IPS-20b (cell line): ENCODE results near the gene NFX1.
A peak's percentile ranks its signal among the peaks of the same experiment; 100 is the strongest.

Source experiments
- H3K27ac ChIP-seq: one replicate; pipeline ENCODE4 v1.5.1; 2013; ENCODE audit warnings: low read length
- H3K27me3 ChIP-seq: 2 replicates; pipeline ENCODE4 v1.6.1; 2013; ENCODE audit warnings: mild to moderate bottlenecking, low read length, inconsistent platforms; ENCODE audit not compliant: insufficient read depth
- H3K36me3 ChIP-seq: 2 replicates; pipeline ENCODE4 v1.6.1; 2013; ENCODE audit warnings: low read depth, mild to moderate bottlenecking, inconsistent platforms, low read length, moderate library complexity; ENCODE audit not compliant: insufficient read depth
- H3K4me1 ChIP-seq: 2 replicates; pipeline ENCODE4 v1.6.1; 2013; ENCODE audit warnings: mild to moderate bottlenecking, control low read depth, inconsistent platforms, low read length, moderate library complexity; ENCODE audit not compliant: insufficient read depth
- H3K4me3 ChIP-seq: 2 replicates; pipeline ENCODE4 v1.5.1; 2013; ENCODE audit warnings: mild to moderate bottlenecking, low read length, inconsistent platforms
- H3K9ac ChIP-seq: 2 replicates; pipeline ENCODE4 v1.6.1; 2013; ENCODE audit warnings: low read depth, mild to moderate bottlenecking, inconsistent platforms, low read length, moderate library complexity
- H3K9me3 ChIP-seq: 2 replicates; pipeline ENCODE4 v1.6.1; 2013; ENCODE audit warnings: mild to moderate bottlenecking, low read depth, low read length, inconsistent platforms; ENCODE audit not compliant: insufficient read depth

Gene NFX1

DNA sequence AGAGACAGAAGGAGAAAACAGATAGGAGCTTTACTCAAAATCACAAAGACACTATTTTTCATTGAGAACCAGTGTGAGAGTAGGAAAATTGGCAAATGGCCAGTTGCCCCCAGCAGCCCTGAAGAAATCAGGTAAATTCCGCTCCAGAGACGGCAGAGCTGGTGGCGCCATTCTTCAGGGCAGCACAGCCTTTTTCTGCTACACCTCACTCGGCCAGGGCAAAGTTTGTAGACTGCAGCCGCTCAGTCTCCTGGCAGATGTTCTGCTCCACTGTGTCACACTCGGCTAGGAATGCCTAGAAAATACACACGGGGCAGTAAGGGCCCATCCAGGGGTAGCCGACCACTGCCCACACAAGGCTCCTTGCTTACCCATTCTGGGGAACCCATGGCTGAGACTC lies 35.3 kb upstream of the NFX1 start:
- Histone ChIP-seq H3K4me1 (no peaks in the 10 kb centered on the region), H3K27ac (no peak overlapping the region), H3K4me3 (no peak overlapping the region), H3K36me3 (peaks cover 83% of the 10 kb centered on the region), H3K27me3 (no peaks in the 10 kb centered on the region), H3K9ac (no peak overlapping the region), H3K9me3 (no peaks in the 10 kb centered on the region)

DNA sequence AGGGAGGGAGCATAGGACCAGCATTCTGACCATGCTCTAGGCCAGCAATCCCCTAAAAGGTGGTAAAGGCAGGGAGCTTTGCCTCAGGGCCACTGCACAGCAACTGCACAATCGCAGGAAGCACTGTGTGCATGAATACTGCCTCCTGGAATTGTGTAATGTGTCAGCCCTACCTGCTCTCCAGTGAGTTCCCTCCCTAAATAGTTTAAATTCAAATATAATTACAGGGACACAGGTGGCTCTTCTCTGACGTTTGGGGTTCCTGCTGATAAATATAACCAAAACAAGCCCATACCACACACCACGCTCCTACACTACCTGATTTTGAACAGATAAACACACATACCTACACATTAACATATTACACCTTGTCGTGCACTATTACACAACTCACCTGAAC lies 34.8 kb upstream of the NFX1 start:
- no peaks in the 10 kb centered on the region for H3K4me1 ChIP-seq

DNA sequence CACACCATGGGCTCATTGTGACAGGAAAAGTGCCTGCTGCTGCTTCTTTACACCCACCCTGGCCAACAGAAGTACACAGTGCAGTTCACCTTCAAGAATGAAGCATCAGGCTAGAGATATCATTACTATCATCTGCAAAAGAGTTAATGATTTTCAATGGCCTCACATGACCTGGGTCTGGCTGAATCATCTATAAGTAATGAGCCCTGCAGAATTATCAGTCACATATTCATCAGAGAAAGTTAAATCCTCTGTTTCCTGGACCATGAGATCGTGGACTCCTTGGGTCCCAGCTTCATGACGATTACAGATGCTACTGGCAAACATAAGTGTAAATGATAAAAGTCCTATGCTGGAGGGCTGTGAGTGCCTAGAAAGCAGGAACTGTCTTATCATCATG lies 34.1 kb upstream of the NFX1 start:
- no peak overlapping the region for H3K27ac ChIP-seq
- H3K4me3 ChIP-seq, result no peak overlapping the region
- peaks cover 91% of the 10 kb centered on the region for H3K36me3 ChIP-seq
- H3K9ac ChIP-seq, result no peak overlapping the region
- no peaks in the 10 kb centered on the region for H3K27me3 ChIP-seq
- H3K9me3 ChIP-seq, result no peaks in the 10 kb centered on the region
- no peaks in the 10 kb centered on the region for H3K4me1 ChIP-seq

More for the DNA sequence above, 34.8 kb upstream of the NFX1 start:
- no peak overlapping the region for H3K9ac ChIP-seq
- H3K27ac ChIP-seq, result no peak overlapping the region
- H3K36me3 ChIP-seq, result peaks cover 86% of the 10 kb centered on the region
- H3K27me3 ChIP-seq, result no peaks in the 10 kb centered on the region
- no peak overlapping the region for H3K4me3 ChIP-seq
- no peaks in the 10 kb centered on the region for H3K9me3 ChIP-seq

DNA sequence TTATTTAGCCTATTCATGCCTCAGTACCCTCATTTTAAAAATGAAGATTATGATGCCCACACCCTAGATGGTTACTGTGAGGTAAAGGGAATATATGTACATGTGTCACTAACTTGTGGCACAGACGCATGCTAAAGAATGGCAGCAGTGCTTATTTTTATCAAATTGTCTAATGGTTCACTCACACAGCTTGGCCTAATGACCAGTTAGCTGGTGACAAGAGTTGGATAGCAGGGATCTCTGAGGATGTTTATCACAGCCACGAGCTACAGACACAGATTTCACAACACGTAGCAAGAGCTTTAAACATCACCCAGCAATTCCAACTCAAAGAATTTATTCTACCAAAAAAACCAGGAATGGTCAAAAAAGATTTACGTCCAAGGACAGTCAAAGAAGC lies 33.0 kb upstream of the NFX1 start:
- Histone ChIP-seq H3K9me3 (no peaks in the 10 kb centered on the region), H3K4me3 (no peak overlapping the region), H3K27ac (no peak overlapping the region), H3K27me3 (no peaks in the 10 kb centered on the region), H3K9ac (no peak overlapping the region), H3K36me3 (peaks cover 99% of the 10 kb centered on the region), H3K4me1 (no peaks in the 10 kb centered on the region)

GRCh38 chr9:33260372-33260771 lies 29.9 kb upstream of the NFX1 start:
- no peaks in the 10 kb centered on the region for H3K9me3 ChIP-seq
- peaks cover 69% of the 10 kb centered on the region for H3K36me3 ChIP-seq
- no peak overlapping the region for H3K27ac ChIP-seq
- H3K4me1 ChIP-seq, result peaks cover under 1% of the 10 kb centered on the region
- no peaks in the 10 kb centered on the region for H3K27me3 ChIP-seq
- no peak overlapping the region for H3K4me3 ChIP-seq
- H3K9ac ChIP-seq, result no peak overlapping the region

DNA sequence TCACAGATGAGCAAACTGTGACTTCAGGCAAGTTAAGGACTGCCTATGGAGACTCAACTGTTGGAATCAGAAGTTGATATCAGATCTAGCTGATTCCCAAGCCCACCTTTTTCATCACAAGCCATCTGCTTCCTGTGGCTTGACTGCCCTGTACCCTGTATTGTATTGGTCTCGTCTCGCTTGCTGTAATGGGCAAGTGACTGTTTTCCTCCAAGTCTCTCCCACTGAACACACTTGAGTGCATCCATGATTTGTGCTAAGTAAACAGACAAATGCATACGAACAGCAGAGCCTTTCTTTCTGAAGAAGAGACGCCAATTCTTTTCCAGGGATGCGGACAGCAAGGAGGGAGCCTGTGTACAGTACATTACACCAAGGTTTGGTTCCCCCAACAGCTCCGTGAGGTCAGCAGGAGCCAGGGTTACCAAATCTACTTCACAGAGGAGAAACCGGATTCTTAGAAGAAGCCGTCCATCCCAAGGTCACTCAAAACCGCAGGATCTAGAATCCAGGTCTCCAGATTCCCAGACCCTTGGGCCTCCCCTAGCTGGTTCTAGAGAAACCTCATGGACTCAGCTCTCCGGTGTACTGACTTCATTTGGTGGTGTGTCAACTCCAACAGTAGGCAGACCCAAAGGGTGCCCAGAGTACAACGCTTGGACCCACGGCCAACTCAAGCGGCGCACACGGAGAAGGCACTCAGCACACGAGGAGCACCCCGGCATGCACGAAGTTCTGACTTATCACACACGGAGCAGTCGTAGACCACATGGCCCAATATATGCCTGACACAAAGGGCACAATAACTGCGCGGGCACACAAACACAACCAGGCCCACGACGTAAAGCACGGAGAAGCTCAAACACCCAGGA lies 26.9 kb upstream of the NFX1 start:
- H3K4me3 ChIP-seq, result peak overlapping the region; percentile 98
- H3K27me3 ChIP-seq, result no peaks in the 10 kb centered on the region
- peaks cover 61% of the 10 kb centered on the region for H3K36me3 ChIP-seq
- H3K9me3 ChIP-seq, result no peaks in the 10 kb centered on the region
- peak overlapping the region; percentile 93 for H3K9ac ChIP-seq
- no peak overlapping the region for H3K27ac ChIP-seq
- peaks cover 4% of the 10 kb centered on the region for H3K4me1 ChIP-seq

DNA sequence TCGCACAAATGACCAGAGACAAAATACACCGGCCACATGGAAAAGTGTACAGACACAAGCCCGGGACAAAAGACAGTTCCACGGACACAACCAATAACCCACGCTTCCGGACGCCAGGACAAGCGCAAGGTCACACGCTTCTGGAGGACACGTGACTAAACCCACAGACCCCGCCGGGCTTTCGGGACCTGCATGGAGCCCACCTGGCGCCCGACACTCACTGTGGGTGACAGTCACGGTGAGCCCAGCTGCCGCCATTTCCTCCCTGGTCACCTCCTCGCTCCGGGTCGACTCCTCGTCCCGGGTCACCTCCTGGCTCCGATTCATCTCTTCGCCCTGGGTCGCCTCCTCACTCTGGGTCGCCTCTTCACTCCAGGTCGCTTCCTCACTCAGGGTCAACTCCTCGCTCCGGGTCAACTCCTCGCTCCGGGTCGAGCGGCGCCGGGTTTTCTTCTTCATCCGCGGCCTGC lies 26.3 kb upstream of the NFX1 start:
- Histone ChIP-seq H3K27ac (peak overlapping the region; percentile 20), H3K9ac (peak overlapping the region; percentile 93), H3K9me3 (no peaks in the 10 kb centered on the region), H3K4me1 (peaks cover 4% of the 10 kb centered on the region), H3K36me3 (peaks cover 61% of the 10 kb centered on the region), H3K4me3 (peak overlapping the region; percentile 98), H3K27me3 (no peaks in the 10 kb centered on the region)

DNA sequence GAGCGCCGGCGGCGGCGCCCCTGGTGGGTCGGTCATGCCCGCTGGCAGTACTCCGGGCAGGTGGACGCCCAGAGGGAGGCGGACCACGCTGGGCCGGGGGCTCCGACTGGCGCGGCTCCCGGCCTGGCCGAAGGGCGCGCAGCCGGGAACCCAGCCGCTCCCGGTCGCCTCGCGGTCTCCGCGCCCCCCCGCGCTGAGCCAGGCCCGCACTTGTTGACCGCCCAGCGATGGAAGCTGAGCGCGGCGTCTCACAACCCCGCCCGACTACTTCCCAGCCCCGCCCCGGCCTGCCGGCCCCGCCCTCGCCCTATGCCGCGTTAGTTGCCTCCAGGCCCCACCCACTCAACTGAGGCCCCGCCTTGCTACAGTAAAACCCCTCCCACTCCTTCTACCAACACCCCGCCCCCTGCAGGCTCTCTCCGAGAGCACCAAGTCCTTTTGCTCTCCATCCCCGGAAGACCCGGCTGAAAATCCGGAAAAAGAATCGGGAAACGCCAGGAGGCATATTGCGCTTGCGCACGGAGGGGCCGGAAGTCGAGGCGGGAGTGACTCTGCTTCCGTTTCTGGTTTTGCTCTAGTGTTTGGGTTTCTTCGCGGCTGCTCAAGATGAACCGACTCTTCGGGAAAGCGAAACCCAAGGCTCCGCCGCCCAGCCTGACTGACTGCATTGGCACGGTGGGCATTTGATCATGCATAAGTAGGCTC lies 25.7 kb upstream of the NFX1 start, which contains the start of the genes BAG1 and CHMP5:
TSS of gene BAG1 (minus strand) at position 236 of the 705 bp plus-strand sequence.
TSS of gene CHMP5 (plus strand) at position 577 of the 705 bp plus-strand sequence. CDS start at position 607, 30 bp downstream.
- peaks cover 57% of the 10 kb centered on the region for H3K36me3 ChIP-seq
- H3K4me3 ChIP-seq, result peak within 1 kb of the TSS; percentile 98
- no peaks in the 10 kb centered on the region for H3K9me3 ChIP-seq
- peak within 1 kb of the TSS; percentile 20 for H3K27ac ChIP-seq
- no peaks in the 10 kb centered on the region for H3K27me3 ChIP-seq
- H3K9ac ChIP-seq, result peak within 1 kb of the TSS; percentile 93
- H3K4me1 ChIP-seq, result peaks cover 4% of the 10 kb centered on the region

DNA sequence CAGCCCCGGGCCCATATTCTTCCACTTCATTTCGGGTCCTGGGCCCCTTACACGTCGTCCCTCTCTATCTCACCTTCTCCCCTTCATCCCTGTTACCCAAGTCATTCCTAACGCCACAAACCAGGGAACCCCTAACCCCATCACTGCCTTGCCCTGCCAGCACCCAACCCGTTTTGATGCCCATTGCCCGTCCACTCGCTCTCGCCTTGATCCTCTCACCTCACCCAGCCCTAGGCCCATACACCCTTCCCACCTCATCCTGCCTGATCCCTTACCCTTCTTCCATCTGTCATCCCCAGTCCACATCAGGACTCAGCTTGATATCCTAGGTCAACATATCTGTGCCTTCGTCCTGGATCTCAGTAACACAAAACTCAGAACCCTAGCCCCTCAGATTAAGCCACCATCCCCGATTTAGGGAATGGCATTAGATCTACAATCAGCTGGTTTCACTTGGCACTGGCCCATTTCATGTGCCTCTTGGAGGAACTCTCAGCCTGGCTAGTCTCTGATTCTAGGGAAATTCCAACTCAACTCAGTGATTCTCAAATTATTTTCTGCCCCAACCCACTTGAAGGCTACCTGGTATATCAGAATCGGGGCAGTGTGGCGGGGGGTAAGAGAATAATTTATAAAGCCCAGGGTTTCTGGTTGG lies 25.0 kb upstream of the NFX1 start:
- Histone ChIP-seq H3K36me3 (peaks cover 56% of the 10 kb centered on the region), H3K9me3 (no peaks in the 10 kb centered on the region), H3K4me3 (peak overlapping the region; percentile 91), H3K27ac (no peak overlapping the region), H3K9ac (peak overlapping the region; percentile 85), H3K27me3 (no peaks in the 10 kb centered on the region), H3K4me1 (peaks cover 4% of the 10 kb centered on the region)

DNA sequence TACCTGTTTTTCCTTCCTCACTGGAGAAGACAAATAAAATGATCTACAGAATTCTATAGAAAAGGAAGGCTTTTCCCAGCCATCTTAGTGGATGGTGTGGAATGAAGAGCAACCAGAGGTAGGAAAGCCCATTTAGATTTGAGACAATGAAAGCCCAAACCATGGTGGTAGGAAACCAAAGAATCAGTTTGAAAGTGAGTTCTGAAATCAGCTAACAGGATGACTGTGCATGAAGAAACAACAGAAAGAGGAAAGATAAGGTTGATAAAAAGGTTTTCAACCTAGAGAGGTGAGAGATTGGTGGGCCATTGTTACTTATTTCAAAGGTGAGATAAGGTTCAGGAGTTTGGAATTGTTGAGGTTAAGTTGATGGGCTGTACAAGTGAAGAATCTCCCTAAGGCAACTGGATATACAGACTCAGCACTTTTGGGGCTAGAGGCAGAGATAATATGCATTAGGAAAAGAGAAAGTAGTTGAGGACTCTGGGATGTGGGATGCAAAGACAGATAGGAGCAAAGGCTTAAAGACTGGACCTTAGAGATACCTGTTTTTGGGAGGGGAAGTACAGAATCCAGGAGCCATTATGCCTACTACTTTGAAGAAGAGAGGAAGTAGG lies 23.1 kb upstream of the NFX1 start:
- Histone ChIP-seq H3K9ac (no peak overlapping the region), H3K27me3 (no peaks in the 10 kb centered on the region), H3K27ac (no peak overlapping the region), H3K4me1 (peaks cover 4% of the 10 kb centered on the region), H3K36me3 (peaks cover 55% of the 10 kb centered on the region), H3K9me3 (no peaks in the 10 kb centered on the region), H3K4me3 (no peak overlapping the region)

DNA sequence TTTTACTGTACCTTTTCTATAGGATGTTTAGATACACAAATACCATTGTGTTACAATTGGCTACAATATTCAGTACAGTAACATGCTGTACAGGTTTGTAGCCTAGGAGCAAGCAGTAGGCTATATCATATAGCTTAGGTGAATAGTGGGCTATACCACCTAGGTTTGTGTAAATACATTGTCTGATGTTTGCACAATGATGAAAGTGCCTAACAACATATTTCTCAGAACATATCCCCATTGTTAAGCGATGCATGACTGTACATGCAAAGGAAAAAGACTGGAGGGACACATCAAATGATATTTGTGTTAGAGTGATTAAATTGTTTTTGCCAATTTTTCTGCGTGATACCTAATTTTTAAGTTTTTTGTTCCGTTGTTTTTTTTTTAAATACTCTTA lies 20.2 kb upstream of the NFX1 start:
- Histone ChIP-seq H3K4me3 (no peak overlapping the region), H3K4me1 (peaks cover 4% of the 10 kb centered on the region), H3K27ac (no peak overlapping the region), H3K27me3 (no peaks in the 10 kb centered on the region), H3K9me3 (no peaks in the 10 kb centered on the region), H3K9ac (no peak overlapping the region), H3K36me3 (peaks cover 75% of the 10 kb centered on the region)
